Neuronal stem cell (in vitro differentiated cells): ENCODE measurements around the gene CYSTM1.

Experiments used
- DNase-seq: peaks from one replicate; pipeline ENCODE4 v3.0.0-alpha.2; 2013; ENCODE audit warnings: low spot score
- H2AFZ ChIP-seq: one replicate; pipeline ENCODE4 v1.6.1; 2013; ENCODE audit warnings: mild to moderate bottlenecking, low read length, inconsistent platforms
- H2AK5ac ChIP-seq: 2 replicates; pipeline ENCODE4 v1.6.1; 2013; ENCODE audit warnings: low read depth, mild to moderate bottlenecking, inconsistent platforms, low read length, moderate library complexity, mixed read lengths
- H2BK120ac ChIP-seq: 2 replicates; pipeline ENCODE4 v1.6.1; 2013; ENCODE audit warnings: low read depth, mild to moderate bottlenecking, inconsistent platforms, low read length, moderate library complexity, mixed read lengths
- H2BK12ac ChIP-seq: one replicate; pipeline ENCODE4 v1.6.1; 2013; ENCODE audit warnings: low read length, inconsistent platforms
- H2BK15ac ChIP-seq: 2 replicates; pipeline ENCODE4 v1.6.1; 2013; ENCODE audit warnings: mild to moderate bottlenecking, low read length, inconsistent platforms, mixed read lengths
- H2BK5ac ChIP-seq: one replicate; pipeline ENCODE4 v1.6.1; 2013; ENCODE audit warnings: inconsistent platforms, mild to moderate bottlenecking, low read length, moderate library complexity
- H3K14ac ChIP-seq: one replicate; pipeline ENCODE4 v1.6.1; 2013; ENCODE audit warnings: low read length, inconsistent platforms
- H3K18ac ChIP-seq: 2 replicates; pipeline ENCODE4 v1.6.1; 2013; ENCODE audit warnings: low read length, inconsistent platforms
- H3K23ac ChIP-seq: 2 replicates; pipeline ENCODE4 v1.6.1; 2013; ENCODE audit warnings: low read depth, mild to moderate bottlenecking, mixed read lengths, low read length, inconsistent platforms; ENCODE audit not compliant: poor library complexity
- H3K27ac ChIP-seq: replicated peaks from 3 replicates; pipeline ENCODE4 v1.5.1; 2013; ENCODE audit warnings: low read length, inconsistent platforms
- H3K27me3 ChIP-seq, 3 experiments: 2 replicates each; pipeline ENCODE4 v1.6.1; 2013; ENCODE audit warnings: low read length in 3 of 3, mild to moderate bottlenecking in 2 of 3, inconsistent platforms in 1 of 3, low read depth in 1 of 3, mixed read lengths in 1 of 3, moderate library complexity in 1 of 3; ENCODE audit not compliant: control insufficient read depth in 3 of 3, insufficient read depth in 3 of 3
- H3K36me3 ChIP-seq, 2 donors: replicated peaks in 1 of 2; 2 replicates each; pipeline ENCODE4 v1.6.1; 2013; ENCODE audit warnings: low read length in 2 of 2; ENCODE audit not compliant: control insufficient read depth in 2 of 2, insufficient read depth in 2 of 2
- H3K4ac ChIP-seq: 2 replicates; pipeline ENCODE4 v1.6.1; 2013; ENCODE audit warnings: inconsistent platforms, mild to moderate bottlenecking, low read length, moderate library complexity
- H3K4me1 ChIP-seq, 2 donors: 1 replicate in 1 of 2; 2 replicates in 1 of 2; pipeline ENCODE4 v1.6.1; 2013; ENCODE audit warnings: low read length in 2 of 2, low read depth in 1 of 2; ENCODE audit not compliant: control insufficient read depth in 2 of 2, insufficient read depth in 1 of 2
- H3K4me2 ChIP-seq: one replicate; pipeline ENCODE4 v1.6.1; 2013; ENCODE audit warnings: mild to moderate bottlenecking, low read length, inconsistent platforms; ENCODE audit not compliant: insufficient read depth, poor library complexity, severe bottlenecking
- H3K4me3 ChIP-seq, 2 donors: 2 replicates each; pipeline ENCODE4 v1.5.1; 2013; ENCODE audit warnings: low read length in 2 of 2, mild to moderate bottlenecking in 2 of 2, inconsistent platforms in 1 of 2, moderate library complexity in 1 of 2
- H3K79me1 ChIP-seq: one replicate; pipeline ENCODE4 v1.6.1; 2013; ENCODE audit warnings: low read depth, mild to moderate bottlenecking, inconsistent platforms, low read length, moderate library complexity
- H3K9ac ChIP-seq: one replicate; pipeline ENCODE4 v1.6.1; 2013; ENCODE audit warnings: mild to moderate bottlenecking, low read depth, low read length, inconsistent platforms; ENCODE audit not compliant: poor library complexity
- H3K9me3 ChIP-seq, 2 donors: replicated peaks in 1 of 2; 2 replicates each; pipeline versions ENCODE3 to v1.6.1; 2013; ENCODE audit warnings: low read length in 2 of 2, mild to moderate bottlenecking in 2 of 2, inconsistent platforms in 1 of 2, low read depth in 1 of 2, mixed read lengths in 1 of 2, moderate library complexity in 1 of 2; ENCODE audit not compliant: control insufficient read depth in 2 of 2, insufficient read depth in 1 of 2
- H4K8ac ChIP-seq: one replicate; pipeline ENCODE4 v1.6.1; 2013; ENCODE audit warnings: low read depth, mild to moderate bottlenecking, inconsistent platforms, low read length, moderate library complexity
- H4K91ac ChIP-seq: one replicate; pipeline ENCODE4 v1.6.1; 2013; ENCODE audit warnings: low read length, low read depth, mild to moderate bottlenecking, inconsistent platforms; ENCODE audit not compliant: poor library complexity
- WGBS, 2 donors: extraction: QIAGEN DNeasy Blood & Tissue Kit; methylation state at CpG; one replicate each; pipeline ENCODE4 v1.1.7; 2013; ENCODE audit warnings: missing lambda C conversion rate in 2 of 2, mixed read lengths in 1 of 2; ENCODE audit not compliant: insufficient read length in 2 of 2, insufficient replicate concordance in 1 of 2; ENCODE audit errors: extremely low coverage in 2 of 2; 5-methylcytosine and 5-hydroxymethylcytosine counted together

Gene CYSTM1

GRCh38 chr5:140169410-140169809, 5.6 kb upstream of the CYSTM1 start:
- Histone ChIP-seq H2AK5ac (no peak overlapping the region), H2BK120ac (no peak overlapping the region)
- WGBS, 2 donors: no CpG with 5 or more reads among the region's 1 CpG

GRCh38 chr5:140172483-140172882, 2.5 kb upstream of the CYSTM1 start:
- no CpG with 5 or more reads among the region's 2 CpGs for WGBS, 2 donors
- Histone ChIP-seq H2BK15ac (no peak overlapping the region), H3K4me2 (no peak overlapping the region), H2BK5ac (no peak overlapping the region), H3K27ac (no peak overlapping the region), H2BK12ac (no peak overlapping the region), H3K27me3 (no peaks in the 10 kb centered on the region), H2BK120ac (no peak overlapping the region), H4K91ac (no peak overlapping the region), H3K4me3 (no peak overlapping the region), H3K18ac (no peak overlapping the region), H3K23ac (no peak overlapping the region), H3K9me3 (no peaks in the 10 kb centered on the region), H4K8ac (no peak overlapping the region), H3K36me3 (no peaks in the 10 kb centered on the region), H3K79me1 (no peaks in the 10 kb centered on the region), H3K9ac (no peak overlapping the region), H3K4me1 (peaks cover 8 to 11% of the 10 kb centered on the region in 2 donors), H3K14ac (no peak overlapping the region), H3K4ac (no peak overlapping the region), H2AK5ac (no peak overlapping the region), H2AFZ (no peak overlapping the region)
- DNase-seq: no peak

More at GRCh38 chr5:140169410-140169809, 5.6 kb upstream of the CYSTM1 start:
- Histone ChIP-seq H2AFZ (no peak overlapping the region), H3K4me1 (peaks cover under 1% of the 10 kb centered on the region in 2 donors), H2BK15ac (no peak overlapping the region), H3K79me1 (no peaks in the 10 kb centered on the region), H3K18ac (no peak overlapping the region), H3K4ac (no peak overlapping the region), H3K4me2 (no peak overlapping the region), H3K36me3 (no peaks in the 10 kb centered on the region), H3K9ac (no peak overlapping the region), H3K23ac (no peak overlapping the region), H4K8ac (no peak overlapping the region), H2BK12ac (no peak overlapping the region), H3K27me3 (peaks cover 0 to 13% (median 3%) of the 10 kb centered on the region in 3 experiments), H3K4me3 (no peak overlapping the region), H3K27ac (no peak overlapping the region), H3K9me3 (no peaks in the 10 kb centered on the region), H3K14ac (no peak overlapping the region), H4K91ac (no peak overlapping the region), H2BK5ac (no peak overlapping the region)
- DNase-seq: no peak

- no peak overlapping the region for H2AFZ ChIP-seq
- H2BK12ac ChIP-seq: no peak overlapping the region
- no peaks in the 10 kb centered on the region for H3K36me3 ChIP-seq
- no peak for DNase-seq
- peaks cover 8 to 11% of the 10 kb centered on the region in 2 donors for H3K4me1 ChIP-seq
- H3K4me2 ChIP-seq: no peak overlapping the region
- H3K4me3 ChIP-seq: no peak overlapping the region
- H2BK120ac ChIP-seq: no peak overlapping the region
- H3K23ac ChIP-seq: no peak overlapping the region
- H3K14ac ChIP-seq: no peak overlapping the region
- no peak overlapping the region for H2AK5ac ChIP-seq
- no peak overlapping the region for H2BK15ac ChIP-seq
- H4K8ac ChIP-seq: no peak overlapping the region
- H3K79me1 ChIP-seq: no peaks in the 10 kb centered on the region
- no peak overlapping the region for H4K91ac ChIP-seq
- H2BK5ac ChIP-seq: no peak overlapping the region
- no CpG with 5 or more reads among the region's 2 CpGs for WGBS, 2 donors
- no peak overlapping the region for H3K9ac ChIP-seq
- H3K18ac ChIP-seq: no peak overlapping the region
- H3K9me3 ChIP-seq: no peaks in the 10 kb centered on the region
- H3K27me3 ChIP-seq: no peaks in the 10 kb centered on the region
- no peak overlapping the region for H3K4ac ChIP-seq
- H3K27ac ChIP-seq: no peak overlapping the region
Observed at GRCh38 chr5:140174014-140174413, 974 bp upstream of the CYSTM1 start.

GRCh38 chr5:140175367-140176030, 511 bp downstream of the CYSTM1 start:
- Histone ChIP-seq H3K4me1 (peaks cover 8 to 11% of the 10 kb centered on the region in 2 donors), H3K14ac (no peak overlapping the region), H2BK15ac (peak overlapping the region; percentile 97), H2BK120ac (peak overlapping the region; percentile 38), H4K91ac (no peak overlapping the region), H3K4me2 (peak overlapping the region; percentile 96), H3K18ac (peak overlapping the region; percentile 89), H3K36me3 (no peaks in the 10 kb centered on the region), H2BK12ac (peak overlapping the region; percentile 81), H3K23ac (peak overlapping the region; percentile 67), H3K4me3 (peak overlapping the region; percentile 91 to 99), H3K27ac (peak overlapping the region; percentile 86), H4K8ac (no peak overlapping the region), H3K4ac (no peak overlapping the region), H3K9ac (peak overlapping the region; percentile 74), H2BK5ac (peak overlapping the region; percentile 90), H3K9me3 (no peaks in the 10 kb centered on the region), H2AFZ (peak overlapping the region; percentile 93), H2AK5ac (peak overlapping the region; percentile 71), H3K79me1 (no peaks in the 10 kb centered on the region), H3K27me3 (no peaks in the 10 kb centered on the region)
- no CpG with 5 or more reads among the region's 58 CpGs for WGBS, 2 donors
- peak; percentile 70 for DNase-seq
